HG02973 (cell line): ENCODE data around the gene GBP3.
"Not testable (repeated sequence)": the region's sequence is repeated elsewhere in the genome, so short reads cannot be mapped to it uniquely, and the experiment has no call there.

ENCODE experiments used
- ATAC-seq: cut with Tn5 transposase; IDR thresholded peaks from one replicate; pipeline ENCODE4 v1.9.1; 2021; ENCODE audit warnings: moderate library complexity; ENCODE audit not compliant: unreplicated experiment

Gene GBP3, protein sequence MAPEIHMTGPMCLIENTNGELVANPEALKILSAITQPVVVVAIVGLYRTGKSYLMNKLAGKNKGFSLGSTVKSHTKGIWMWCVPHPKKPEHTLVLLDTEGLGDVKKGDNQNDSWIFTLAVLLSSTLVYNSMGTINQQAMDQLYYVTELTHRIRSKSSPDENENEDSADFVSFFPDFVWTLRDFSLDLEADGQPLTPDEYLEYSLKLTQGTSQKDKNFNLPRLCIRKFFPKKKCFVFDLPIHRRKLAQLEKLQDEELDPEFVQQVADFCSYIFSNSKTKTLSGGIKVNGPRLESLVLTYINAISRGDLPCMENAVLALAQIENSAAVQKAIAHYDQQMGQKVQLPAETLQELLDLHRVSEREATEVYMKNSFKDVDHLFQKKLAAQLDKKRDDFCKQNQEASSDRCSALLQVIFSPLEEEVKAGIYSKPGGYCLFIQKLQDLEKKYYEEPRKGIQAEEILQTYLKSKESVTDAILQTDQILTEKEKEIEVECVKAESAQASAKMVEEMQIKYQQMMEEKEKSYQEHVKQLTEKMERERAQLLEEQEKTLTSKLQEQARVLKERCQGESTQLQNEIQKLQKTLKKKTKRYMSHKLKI

GRCh38 chr1:89022167-89022959 is at the start of gene GBP3:
Gene GBP3, minus strand, starts transcription at chr1:89022866. Its CDS starts 2,145 bp downstream, at chr1:89020721.
- ATAC-seq: peak; percentile 83

GRCh38 chr1:89070509-89070908 is 47.8 kb upstream of the GBP3 start:
- ATAC-seq: no peak

DNA sequence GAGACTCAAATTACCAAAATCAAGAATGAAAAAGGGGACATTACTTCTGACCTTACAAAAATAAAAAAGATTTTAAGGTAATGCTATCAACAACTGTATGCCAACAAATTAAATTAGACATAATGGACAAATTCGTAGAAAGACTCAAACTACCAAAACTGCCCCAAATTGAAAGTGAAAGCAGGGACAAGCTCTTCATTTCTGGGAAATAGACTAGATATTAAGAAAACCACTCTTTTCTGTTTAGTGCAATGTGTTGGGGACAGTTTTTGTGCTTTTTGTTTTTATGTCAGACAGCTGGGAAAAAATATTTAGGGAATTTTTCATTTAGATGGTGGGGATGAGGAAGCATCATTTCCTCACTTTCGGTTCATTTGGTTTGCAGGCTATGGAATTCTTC is 47.3 kb upstream of the GBP3 start:
- no peak for ATAC-seq

DNA sequence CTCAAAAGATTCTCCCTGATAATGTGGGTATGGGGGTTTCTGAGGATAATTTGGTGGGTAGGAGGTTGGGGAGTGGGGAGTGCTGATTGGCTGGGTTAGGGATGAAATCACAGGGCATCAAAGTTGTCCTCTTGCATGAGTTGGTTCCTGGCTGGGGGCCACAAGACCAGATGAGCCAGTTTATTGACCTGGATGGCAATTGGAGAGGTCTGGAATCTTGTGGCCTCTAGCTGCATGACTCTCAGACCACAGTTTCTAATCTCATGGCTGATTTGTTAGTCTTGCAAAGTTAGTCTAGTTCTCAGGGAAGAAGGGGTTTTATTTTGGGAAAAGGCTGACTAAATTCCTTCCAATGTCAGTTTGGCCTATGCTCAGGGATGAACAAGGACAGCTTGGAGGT is 45.6 kb upstream of the GBP3 start:
- ATAC-seq: no peak

DNA sequence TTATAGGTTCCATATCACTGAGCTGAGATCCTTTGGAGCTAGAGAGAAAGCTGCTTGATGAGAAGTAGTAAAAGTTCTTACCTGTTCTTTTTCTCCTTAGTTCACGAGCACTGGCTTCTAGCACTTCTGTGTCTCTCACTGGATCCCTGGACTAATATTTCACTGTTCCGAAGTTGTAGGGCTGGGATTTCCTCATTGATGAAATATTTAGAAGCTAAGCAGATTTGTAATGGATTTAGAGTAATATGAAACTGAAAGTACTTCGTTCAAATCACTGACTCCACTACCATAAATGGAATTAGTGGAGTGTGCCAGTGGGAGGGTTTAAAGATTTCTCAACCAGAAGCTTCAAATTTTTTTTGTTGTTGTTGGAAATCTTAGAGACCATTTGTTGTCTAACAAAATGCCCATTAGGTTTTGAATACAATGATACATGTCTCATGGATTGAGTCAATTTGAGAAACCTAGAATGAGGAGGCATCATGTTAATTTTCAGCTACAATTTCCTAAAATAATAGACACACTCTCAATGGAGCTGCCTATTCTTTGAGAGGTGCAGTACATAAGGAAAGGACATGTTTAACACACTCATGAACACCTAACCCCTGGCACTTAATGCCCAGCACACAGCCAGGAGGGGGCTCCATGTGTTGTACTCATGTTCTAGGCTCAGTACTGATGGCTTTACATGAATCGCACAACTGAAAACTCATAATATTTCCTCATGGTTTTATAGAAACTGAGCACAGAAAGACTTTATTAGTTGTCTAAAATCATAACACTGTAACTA is 42.6 kb upstream of the GBP3 start, which contains the start of gene GBP1:
GBP1 (minus strand) TSS at position 130 of the 790 bp plus-strand sequence. CDS start 1,974 bp downstream, outside the sequence.
- ATAC-seq: peak; percentile 56

- peak; percentile 28 for ATAC-seq
Measured at GRCh38 chr1:89064632-89065031, 42.0 kb upstream of the GBP3 start.

- no peak for ATAC-seq
Measured at GRCh38 chr1:89063094-89063493, 40.4 kb upstream of the GBP3 start.

DNA sequence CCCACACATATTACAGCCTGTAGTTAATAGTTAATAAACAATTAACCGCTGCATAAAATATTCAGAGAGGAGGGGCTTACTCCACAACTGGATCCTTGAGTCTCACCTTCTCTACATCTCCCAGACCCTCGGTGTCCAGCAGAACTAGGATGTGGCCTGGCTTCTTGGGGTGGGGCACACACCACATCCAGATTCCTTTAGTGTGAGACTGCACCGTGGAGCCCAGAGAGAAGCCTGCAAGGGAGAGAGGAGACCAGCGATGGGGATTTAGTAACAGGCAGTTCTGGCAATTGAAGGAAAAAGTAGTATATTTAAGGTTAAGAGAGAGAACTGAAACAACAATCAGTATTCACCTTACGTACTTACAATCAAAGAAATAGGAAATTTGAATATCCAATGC is 37.4 kb upstream of the GBP3 start:
- no peak for ATAC-seq

- ATAC-seq: no peak
Measured at GRCh38 chr1:89051955-89052312, 29.3 kb upstream of the GBP3 start.

DNA sequence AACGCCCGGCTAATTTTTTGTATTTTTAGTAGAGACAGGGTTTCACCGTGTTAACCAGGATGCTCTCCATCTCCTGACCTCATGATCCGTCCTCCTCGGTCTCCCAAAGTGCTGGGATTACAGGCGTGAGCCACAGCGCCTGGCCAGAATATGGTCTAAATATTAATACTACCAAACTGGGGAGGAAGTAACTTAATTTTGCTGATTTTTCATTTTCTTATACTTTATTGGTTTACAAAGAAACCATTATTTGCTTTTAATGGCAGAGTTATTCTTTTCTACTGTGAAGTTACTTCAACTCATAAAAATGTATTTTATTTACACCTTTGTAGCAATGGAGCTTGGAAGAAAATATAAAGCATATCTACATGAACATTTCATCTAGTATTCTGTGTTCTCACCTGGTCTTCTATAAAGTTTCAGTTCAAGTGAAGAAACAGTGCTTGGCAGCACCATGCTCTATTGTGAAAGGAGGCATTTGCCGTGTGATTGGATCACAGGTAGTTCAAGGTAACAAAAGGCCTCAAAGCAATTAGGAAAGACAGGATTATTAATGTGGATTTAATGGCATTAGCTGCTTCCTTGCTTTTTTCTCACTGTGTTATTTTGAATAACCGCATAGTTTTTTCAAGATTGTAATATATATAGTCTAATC is 28.8 kb upstream of the GBP3 start:
- ATAC-seq: no peak

- no peak for ATAC-seq
Measured at GRCh38 chr1:89050649-89051033, 28.0 kb upstream of the GBP3 start.

DNA sequence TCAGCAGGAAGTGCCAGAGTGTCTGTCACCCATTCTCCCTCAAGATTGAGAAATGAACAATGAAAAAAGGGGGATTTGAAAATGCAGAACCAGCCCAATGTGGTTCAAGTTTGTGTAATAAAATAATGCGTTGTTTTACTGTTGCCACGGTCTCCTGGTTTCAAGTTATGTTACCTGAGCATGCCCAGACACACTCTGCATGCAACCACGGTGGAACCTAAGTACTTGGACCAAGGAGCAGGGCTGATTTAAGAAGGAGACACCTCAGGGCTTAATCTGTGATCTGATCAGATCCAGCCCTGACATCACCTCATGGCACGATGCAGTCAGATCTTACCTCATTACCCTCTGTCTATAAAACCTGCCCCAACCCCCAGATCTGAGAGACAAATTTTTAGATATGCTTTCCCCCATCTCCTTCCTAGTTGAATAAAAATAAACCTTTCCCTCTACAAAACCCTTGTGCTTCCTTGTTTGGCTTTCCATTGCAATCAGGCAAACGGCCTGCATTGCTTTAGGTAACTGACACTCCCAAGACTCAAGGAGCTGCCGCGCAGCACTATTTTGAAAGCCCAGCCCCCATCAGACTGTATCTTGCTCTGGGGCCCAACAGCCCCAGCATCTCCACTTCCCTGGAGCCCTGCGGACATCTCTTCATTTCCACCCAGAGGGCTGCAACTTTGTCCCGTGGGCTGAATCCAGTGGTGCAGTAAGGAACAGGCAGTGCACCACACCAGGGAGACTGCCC is 27.4 kb upstream of the GBP3 start:
- not testable (repeated sequence) for ATAC-seq

DNA sequence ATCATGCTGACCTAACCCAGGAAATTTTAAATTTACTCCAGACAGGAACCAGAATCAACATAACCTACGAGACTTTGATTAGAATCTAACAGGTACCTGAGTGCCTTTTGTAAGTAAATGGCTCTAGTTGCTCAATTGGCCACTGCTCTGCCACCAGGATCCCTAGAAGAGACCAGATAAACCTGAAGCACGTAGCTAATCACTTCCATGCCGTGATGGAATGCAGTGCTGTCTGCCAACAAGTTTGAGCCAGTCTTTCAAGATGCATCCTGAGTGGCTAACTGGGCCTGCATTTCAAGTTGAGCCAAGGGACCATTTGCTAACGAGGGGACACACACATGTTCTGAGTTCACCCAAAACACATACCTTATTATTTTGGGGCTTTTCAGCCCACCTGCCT is 26.5 kb upstream of the GBP3 start:
- ATAC-seq: not testable (repeated sequence)

DNA sequence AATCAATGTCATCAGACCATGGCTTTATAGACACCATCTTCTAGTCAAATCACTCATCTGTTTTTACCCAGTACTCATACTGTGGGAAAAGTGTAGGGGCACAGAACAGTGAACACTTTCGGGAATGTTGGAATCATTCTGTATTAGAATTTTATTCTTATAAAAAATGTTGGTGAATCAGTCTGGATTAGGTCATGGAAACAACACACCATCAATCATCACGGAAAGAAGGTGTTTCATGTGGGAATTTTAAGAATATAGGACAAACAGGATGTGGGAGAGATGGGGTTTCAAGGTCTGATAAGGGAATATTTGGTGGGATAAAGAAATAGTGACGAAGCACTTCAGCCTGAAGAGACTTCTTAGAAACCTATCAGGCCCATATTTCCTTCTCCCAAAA is 25.1 kb upstream of the GBP3 start:
- no peak for ATAC-seq

- ATAC-seq: peak; percentile 52
Measured at GRCh38 chr1:89046318-89047183, 23.9 kb upstream of the GBP3 start.

DNA sequence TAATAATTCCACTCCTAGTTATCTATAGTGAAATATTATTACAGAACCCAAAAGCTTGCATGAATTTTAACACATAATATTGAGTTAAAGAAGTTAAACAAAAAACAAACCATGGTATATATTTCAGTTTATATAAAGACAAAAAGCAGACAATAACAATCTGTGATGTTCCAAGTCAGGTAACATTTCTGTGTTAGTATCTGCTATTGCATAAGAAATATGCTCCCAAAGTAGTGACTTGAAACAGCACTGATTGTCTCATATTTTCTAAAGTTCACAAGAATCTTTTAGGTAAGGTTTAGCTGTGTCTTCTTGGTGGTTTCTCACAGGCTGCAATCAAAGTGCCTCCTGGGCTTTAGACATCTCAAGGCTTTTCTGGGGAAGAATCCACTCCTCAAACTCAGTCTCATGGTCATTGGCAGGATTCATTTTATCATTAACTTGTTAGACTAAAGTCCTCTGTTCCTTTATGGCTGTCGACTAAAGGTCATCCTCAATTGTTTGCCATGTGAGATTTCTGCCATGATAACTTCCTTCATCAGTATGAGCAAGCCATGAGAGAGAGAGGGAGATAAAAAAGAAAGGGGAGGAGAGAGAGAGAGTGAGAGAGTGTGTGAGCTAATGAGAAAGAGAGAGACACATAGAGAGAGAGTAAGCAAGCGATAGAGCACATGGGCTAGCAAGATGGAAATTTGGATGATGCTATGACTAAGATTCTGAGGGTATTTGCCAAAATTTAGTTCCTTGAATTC is 22.5 kb upstream of the GBP3 start:
- ATAC-seq: no peak

GRCh38 chr1:89043940-89044339 is 21.3 kb upstream of the GBP3 start:
- no peak for ATAC-seq

- ATAC-seq: no peak
Measured at GRCh38 chr1:89042491-89042890, 19.8 kb upstream of the GBP3 start.
